ENCODE results near the gene HES2.
A peak's percentile ranks its signal among the peaks of the same experiment; 100 is the strongest.
"Not testable (repeated sequence)": the region's sequence is repeated elsewhere in the genome, so short reads cannot be mapped to it uniquely, and the experiment has no call there.

HES2 gene

GRCh38 chr1:6419397-6419803, 319 bp downstream of the HES2 start:
- no peak for DNase-seq (ENCODE audit: low read depth in 2 of 2, low spot score in 1 of 2)

- DNase-seq (ENCODE audit: low read depth in 2 of 2, low spot score in 1 of 2): no peak
Observed at GRCh38 chr1:6418668-6419396, 887 bp downstream of the HES2 start.

DNA sequence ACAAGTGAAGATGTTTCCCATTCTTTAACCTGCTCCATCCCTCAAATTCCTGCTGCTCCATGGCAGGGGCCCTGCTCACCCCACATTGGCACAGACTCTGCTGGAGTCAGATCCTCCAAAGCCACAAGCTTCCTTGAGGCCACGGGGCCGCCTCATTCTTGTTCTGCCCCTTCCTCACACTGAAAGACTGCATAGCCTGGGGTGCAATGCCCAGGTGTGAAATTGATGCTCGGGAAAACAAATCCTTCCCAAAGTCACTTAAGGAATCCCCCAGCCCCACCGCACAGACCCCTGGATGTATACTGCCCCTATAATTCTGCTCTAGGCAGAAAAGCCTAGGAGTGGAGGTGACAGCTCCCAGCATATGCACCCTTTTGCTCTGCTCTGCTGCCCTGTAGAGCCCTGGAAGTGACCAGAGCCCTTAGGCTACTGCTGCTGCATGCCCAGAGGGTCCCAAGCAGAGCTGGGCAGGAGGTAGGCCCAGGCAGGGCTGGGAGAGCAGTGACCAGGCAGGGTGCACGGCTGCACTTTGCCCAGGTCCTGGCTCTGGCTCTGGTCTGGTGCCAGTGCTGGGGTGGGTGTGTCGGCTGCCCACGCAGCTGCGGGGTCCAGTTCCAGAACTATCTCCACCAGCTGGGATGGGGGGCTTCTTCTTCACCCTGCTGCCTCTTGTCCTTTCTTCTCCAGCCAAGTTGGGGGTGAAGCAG, 1.6 kb downstream of the HES2 start:
- DNase-seq (ENCODE audit: low read depth in 2 of 2, low spot score in 1 of 2): no peak

DNA sequence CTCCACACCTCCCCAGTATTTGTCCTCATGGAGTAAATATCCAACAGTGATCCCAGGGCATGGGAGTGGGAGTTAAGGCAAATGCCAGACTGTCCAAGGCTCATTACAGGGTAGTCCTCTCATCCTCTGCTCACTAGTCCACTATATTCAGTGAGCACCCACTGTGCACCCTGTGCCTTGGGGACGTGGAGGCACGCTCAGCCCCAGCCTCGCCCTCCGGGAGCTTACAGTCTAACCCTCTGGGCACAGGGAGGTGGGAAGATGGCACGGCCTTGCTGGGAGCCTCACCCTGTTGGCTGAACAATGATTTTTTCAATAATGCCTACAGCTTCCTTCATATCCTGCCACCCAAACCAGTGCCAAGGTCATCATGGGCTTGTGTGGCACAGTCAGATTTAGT, 2.8 kb downstream of the HES2 start:
- no peak for DNase-seq (ENCODE audit: low read depth in 2 of 2, low spot score in 1 of 2)

GRCh38 chr1:6416295-6416656, 3.4 kb downstream of the HES2 start:
- no peak for DNase-seq (ENCODE audit: low read depth in 2 of 2, low spot score in 1 of 2)

- DNase-seq (ENCODE audit: low read depth in 2 of 2, low spot score in 1 of 2): no peak
Observed at GRCh38 chr1:6414881-6415626, 4.7 kb downstream of the HES2 start.

DNA sequence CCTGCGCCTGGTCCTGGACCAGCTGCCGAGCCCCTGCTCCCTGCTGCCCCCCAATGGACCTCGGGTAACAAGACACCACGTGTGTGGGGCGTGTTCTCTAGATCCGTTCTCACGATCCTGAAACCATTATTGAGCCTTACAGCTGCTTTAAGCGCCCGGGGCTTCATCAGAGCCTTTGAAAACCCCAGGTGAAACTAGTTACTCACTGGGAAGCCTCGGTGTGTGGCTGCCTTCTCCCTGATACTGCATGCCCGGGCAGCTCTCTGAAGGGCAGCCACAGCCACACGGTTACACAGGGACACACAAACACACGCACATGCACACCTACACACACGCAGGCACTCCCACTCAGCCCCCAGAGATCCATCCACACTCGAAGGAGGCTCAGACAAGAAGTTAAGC, 5.3 kb downstream of the HES2 start:
- DNase-seq (ENCODE audit: low read depth in 2 of 2, low spot score in 1 of 2): no peak

DNA sequence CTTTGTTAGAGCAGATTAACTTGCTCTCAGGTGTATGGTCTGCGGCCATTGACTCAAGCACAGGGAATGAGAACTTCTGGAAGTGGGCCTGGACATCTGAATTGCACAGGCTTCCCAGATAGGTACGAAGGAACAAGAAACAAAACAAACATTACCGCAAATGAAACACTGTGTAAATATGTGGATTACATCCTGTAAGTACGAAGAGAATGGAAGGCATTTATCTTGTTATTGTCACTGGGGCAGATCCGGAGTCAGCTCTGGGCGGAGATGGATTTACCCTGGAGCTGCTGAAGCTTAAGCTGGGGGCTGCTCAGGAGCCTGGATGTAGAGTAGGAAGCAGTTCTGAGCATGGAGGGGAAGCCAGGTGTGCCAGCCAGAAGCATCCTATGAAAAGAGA, 6.8 kb downstream of the HES2 start:
- no peak for DNase-seq (ENCODE audit: low read depth in 2 of 2, low spot score in 1 of 2)

GRCh38 chr1:6410248-6410893, 9.3 kb downstream of the HES2 start:
- no peak for DNase-seq (ENCODE audit: low read depth in 2 of 2, low spot score in 1 of 2)

DNA sequence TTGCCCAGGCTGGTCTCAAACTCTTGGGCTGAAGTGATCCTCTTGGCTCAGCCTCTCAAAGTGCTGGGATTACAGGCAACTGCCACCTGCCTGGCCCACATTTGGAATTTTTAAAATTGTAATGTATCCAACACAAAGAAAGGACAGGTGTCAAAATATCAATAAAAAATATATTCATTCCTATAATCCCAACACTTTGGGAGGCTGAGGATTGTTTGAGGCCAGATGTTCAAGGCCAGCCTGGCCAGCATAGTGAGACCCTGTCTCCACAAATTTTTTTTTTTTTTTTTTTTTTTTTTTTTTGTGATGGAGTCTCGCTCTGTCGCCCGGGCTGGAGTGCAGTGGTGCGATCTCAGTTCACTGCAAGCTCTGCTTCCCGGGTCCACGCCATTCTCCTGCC, 10.0 kb downstream of the HES2 start:
- no peak for DNase-seq (ENCODE audit: low read depth in 2 of 2, low spot score in 1 of 2)

DNA sequence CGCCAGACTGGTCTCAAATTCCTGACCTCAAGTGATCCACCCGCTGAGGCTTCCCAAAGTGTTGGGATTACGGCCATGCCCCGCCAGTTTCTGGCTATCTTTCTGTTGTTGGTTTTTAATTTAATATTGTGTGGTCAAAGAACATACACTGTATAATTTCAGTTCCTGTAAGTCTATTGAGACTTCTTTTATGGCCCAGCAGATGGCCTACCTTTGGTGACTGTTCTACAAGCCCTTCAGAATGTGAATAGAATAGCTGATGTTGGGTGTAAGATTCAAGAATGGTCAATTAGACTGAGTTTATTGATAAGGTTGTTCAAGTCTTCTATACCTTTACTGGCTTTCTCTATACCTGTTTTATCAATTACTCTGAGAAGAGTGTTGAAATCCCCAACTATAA, 10.7 kb downstream of the HES2 start:
- DNase-seq (ENCODE audit: low read depth in 2 of 2, low spot score in 1 of 2): no peak

GRCh38 chr1:6408023-6408422, 11.7 kb downstream of the HES2 start:
- DNase-seq (ENCODE audit: low read depth in 2 of 2, low spot score in 1 of 2): no peak

- no peak for DNase-seq (ENCODE audit: low read depth in 2 of 2, low spot score in 1 of 2)
Observed at GRCh38 chr1:6401673-6402072, 18.0 kb downstream of the HES2 start.

DNA sequence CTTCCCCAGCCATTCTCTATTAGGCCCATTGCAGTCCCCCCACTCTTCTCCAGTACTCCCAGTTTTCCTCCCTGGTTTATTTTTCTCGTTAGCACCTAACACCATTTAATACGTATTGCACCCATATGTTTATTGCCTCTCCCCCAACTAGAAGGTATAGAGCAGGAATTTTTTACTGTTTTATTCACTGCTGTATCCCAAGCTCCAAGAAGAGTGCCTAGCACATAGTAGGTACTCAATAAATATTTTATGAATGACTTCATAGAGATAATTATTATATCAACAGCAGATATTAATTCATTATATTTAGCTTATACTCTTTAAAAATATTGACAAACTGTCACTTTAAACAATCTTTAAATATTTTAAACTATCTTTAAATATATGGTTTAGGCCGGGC, 20.4 kb downstream of the HES2 start:
- DNase-seq (ENCODE audit: low read depth in 2 of 2, low spot score in 1 of 2): no peak

GRCh38 chr1:6397844-6398441, 21.8 kb downstream of the HES2 start:
- DNase-seq (ENCODE audit: low read depth in 2 of 2, low spot score in 1 of 2): no peak

GRCh38 chr1:6396998-6397397, 22.7 kb downstream of the HES2 start:
- DNase-seq (ENCODE audit: low read depth in 2 of 2, low spot score in 1 of 2): no peak

DNA sequence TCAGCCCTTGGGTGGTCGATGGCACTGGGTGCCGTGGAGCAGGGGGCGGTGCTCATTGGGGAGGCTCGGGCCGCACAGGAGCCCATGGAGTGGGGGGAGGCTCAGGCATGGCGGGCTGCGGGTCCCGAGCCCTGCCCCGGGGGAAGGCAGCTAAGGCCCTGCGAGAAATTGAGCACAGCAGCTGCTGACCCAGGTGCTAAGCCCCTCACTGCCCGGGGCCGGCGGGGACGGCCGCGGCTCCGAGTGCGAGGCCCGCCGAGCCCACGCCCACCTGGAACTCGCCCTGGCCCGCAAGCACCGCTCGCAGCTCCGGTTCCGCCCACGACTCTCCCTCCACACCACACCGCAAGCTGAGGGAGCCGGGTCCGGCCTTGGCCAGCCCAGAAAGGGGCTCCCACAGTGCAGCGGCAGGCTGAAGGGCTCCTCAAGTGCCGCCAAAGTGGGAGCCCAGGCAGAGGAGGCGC, 23.9 kb downstream of the HES2 start:
- DNase-seq (ENCODE audit: low read depth in 2 of 2, low spot score in 1 of 2): not testable (repeated sequence)

- not testable (repeated sequence) for DNase-seq (ENCODE audit: low read depth in 2 of 2, low spot score in 1 of 2)
Observed at GRCh38 chr1:6395130-6395529, 24.6 kb downstream of the HES2 start.

DNA sequence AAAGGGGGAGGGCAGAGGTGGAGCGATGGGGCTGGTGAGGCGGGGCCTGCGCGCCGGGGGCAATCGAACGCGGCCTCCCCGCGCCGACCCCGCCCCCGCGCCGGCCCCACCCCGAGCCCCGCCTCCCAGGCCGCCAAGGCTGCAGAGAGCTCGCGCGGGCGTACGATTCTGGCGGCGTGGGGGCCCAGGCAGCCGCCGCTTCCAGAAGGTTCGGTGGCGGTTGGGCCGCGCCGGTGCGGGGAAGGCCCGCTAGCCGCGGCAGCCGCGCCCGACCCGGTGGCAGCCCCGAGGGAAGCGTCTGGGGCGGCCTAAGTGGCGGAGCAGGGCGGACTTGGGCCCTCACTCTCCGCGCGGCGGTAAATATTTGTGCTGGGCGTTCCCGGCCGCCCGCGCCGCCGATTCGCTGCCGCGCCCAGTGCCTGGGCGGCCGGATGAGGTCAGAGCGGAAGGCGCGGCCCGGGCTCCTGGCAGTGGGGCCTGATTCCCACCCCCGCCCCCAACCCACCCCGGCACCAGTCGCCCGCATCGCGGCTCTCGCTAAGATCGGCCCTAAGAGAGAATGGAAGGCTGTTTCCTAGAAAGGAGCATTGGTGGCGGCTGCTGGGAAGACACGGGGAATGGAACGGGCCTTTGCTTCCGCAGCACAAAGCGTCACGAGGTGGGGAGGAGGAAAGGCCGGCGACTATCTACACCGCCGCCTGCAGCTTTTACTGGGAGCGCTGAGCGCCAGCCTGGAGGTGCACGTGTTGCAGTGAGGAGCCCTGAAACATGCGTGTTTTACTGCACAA, 26.1 kb downstream of the HES2 start, which contains the start of gene ACOT7:
TSS of gene ACOT7 (minus strand) at position 368 of the 788 bp plus-strand sequence. CDS start 368 bp downstream, outside the sequence.
- DNase-seq (ENCODE audit: low read depth in 2 of 2, low spot score in 1 of 2): peak; percentile 79

DNA sequence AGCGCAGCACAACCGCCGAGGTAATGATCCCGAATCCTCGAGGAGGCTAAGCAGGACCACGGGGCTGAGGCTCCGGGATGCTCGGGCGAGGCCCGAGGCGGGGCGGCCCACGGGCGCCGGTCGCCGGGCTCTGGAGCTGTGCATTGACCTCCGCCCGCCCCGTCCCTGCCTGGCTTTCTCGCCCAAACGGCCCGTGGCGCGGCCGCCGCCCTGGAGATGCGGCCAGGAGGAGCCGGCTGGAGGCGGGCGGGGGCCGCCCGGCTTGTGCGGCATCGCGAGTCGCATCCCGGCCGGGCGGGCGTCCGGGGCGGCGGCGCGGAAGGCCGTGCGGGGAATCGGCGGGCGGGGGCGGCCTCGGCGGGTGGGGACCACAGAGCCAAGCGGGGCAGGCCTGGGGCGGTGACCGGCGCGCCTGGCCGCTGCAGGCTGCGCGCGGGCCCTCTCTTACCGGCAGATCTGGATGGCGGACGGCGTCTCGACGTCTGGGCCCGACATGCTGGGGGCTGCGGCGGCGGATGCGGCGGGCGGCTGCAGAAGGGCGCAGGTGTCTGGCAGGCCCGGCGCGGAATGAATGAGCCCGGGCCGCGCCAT, 26.8 kb downstream of the HES2 start:
- no peak for DNase-seq (ENCODE audit: low read depth in 2 of 2, low spot score in 1 of 2)
